HG03039 (cell line): ENCODE data around the gene CAPNS2.

Experiments used
- ATAC-seq: cut with Tn5 transposase; IDR thresholded peaks from one replicate; pipeline ENCODE4 v1.9.1; 2021; ENCODE audit warnings: mild to moderate bottlenecking, moderate library complexity; ENCODE audit not compliant: unreplicated experiment

CAPNS2 gene

DNA sequence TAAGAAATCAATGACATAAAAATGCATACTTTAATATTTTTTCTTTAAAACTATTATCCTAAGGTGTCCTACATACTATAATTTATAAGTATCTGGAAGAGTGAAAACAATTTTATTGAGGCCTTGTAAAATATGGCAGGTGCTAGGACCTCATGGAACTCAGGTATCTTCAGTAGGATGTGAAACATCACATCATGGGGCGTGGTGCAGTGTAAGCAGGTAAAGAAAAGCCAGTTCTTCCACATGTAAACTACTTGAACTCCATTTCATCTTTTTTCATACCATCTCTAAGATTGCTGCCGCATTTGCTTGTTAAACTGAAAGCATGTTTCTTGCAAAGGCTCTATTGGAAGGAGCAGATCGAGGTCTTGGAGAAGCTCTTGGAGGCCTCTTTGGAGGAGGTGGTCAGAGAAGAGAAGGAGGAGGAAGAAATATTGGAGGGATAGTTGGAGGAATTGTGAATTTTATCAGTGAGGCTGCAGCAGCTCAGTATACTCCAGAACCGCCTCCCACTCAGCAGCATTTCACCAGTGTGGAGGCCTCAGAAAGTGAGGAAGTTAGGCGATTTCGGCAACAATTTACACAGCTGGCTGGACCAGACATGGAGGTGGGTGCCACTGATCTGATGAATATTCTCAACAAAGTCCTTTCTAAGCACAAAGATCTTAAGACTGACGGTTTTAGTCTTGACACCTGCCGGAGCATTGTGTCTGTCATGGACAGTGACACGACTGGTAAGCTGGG, at the start of gene CAPNS2:
TSS of gene CAPNS2 (plus strand) at position 253 of the 744 bp plus-strand sequence. CDS start at position 326, 73 bp downstream.
- no peak for ATAC-seq

- ATAC-seq: no peak
Measured at GRCh38 chr16:55521792-55522191, 44.7 kb upstream of the CAPNS2 start.

GRCh38 chr16:55526441-55526840, 40.0 kb upstream of the CAPNS2 start:
- no peak for ATAC-seq

GRCh38 chr16:55527885-55528284, 38.6 kb upstream of the CAPNS2 start:
- no peak for ATAC-seq

- no peak for ATAC-seq
Measured at GRCh38 chr16:55529018-55529417, 37.5 kb upstream of the CAPNS2 start.

DNA sequence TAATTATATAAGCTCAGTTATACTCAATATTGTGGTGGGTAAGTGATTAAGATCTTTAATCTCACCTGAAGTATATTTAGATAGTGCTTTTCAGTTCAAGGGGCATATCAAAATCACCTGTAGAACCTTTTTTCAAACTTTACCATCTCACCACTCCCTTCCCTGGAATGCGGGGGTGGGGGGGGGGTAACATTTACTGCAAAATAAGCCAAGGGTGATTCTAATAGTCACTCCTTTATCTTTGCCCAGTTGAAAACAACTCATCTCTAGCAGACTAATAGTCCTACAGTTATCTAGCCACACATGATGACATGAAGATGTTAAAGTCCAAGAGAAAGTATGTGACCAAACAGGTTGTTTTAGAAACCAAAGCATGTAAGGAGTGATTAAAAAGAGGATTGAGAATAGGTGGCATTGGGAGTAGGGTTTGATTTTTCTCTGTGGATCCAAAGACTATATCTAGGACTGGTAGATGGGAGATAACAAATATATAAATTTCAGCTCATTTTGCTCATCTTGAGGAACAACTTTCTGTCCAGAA, 36.1 kb upstream of the CAPNS2 start:
- no peak for ATAC-seq

DNA sequence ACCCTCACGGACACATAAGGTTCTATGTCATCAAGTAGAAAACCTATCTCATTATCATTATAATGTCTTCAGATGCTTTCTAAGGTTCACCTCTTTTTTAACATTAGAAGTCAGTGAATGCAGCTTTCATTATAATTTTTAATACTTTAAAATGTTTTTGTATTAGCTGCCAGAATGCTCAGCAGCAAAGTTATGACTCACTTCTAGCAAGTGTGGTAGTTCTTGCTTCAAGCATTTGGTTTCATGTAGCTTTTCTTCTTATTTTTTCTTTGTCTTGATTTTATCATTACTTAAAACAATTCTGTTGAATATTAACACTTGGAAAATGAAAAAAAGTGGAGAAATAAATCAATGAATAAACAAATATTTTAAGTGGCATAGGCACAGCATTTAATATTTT, 34.3 kb upstream of the CAPNS2 start:
- ATAC-seq: no peak

DNA sequence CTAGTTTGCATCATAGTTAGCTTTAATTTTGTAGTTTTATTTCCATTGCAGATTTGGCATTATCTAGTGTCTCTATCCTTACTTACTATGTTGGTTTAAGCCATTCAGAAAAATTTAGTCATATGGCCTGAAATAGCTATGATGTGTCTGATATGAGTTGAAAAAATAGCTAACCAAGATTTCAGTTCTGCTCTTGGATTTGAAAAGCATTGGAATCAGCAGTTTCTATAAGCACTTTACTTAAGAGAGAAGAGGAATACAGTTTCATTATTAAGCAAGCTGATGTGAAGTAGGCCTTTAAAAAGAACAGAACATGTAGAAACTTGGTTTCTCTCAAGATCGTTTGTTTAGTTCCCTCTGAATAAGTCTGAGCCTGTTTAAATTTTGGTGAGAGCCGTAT, 31.7 kb upstream of the CAPNS2 start:
- ATAC-seq: no peak

DNA sequence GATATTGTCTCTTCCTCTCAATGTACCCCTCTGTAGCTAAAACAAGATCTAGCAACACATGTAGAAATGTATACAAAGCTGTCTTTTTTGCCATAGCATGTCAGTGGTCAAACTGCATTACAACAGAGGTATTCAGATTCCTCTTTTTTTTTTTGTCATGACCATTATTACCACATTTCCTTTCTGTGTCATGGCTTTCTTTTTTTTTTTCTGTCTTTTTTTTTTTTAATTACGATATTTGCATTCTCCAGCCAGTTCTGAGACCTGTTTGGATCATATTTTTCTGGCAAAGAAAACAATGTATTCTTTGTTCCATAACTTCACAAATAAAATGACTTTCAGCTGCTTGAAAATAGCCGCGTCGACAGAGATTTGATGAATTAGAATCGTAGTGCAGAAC, 27.4 kb upstream of the CAPNS2 start:
- ATAC-seq: no peak

DNA sequence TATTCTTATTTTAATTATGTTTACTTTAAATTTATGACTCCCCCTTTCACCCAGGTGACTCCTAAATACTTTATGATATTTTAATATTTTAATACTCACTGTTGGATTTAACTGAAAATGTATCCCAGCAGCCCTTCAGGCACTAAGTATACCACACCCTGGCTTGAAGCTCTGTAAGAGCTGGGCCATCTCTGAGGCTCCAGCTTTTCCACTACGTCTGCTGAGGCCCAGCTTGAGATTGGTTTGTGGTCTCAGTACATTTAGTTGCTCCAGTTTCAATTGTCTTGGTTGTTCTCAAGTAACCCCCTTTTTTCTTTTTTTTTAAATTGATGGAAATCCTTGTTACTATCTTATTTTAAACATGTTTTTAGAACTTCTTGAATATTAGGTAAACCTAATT, 27.0 kb upstream of the CAPNS2 start:
- ATAC-seq: no peak

DNA sequence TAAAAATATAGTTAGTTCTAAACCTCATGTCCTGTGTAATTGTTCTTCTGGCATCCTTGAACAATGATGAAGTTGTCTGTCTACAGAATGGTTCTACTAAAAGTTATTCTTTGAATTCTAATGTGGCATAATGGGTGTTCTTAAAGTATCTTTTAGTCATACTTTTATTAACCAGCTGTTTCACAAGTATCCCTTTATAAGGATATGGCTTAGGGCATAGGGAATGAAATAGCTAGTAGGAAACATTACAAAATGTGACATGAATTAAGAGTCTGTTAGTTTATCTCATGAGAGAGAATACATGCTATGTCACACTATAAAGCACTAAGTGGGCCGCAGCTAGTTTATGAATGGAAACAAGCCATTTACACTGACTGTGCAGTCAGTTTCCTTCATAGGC, 26.3 kb upstream of the CAPNS2 start:
- ATAC-seq: no peak

DNA sequence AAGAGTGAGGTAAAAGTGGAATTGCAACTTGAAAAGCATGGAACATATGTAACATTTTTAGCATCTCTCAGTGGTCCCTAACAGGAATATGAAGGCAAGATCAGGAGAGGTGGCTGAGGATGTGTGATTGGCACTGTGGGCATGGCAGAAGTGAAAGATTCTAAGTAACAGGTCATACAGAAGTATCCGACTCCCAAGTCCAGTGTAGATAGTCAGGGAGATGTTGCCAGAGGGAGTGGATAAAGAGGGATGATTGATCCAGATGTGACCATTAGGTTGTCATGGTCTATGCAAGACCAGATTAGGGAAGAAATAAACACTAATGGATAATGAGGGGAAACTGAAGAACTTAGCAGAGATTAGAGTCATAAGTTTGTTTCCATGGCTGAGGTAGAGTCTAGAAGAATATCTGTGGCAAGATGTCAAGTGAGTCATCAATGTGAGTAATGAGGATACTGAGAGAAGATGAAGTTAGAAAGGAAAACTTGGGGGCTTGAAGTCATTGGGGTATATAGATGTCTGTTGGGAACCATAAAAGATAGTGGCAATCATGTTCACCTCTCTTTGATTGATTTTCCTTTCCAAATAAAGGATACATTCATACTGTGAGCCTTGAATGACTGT, 23.9 kb upstream of the CAPNS2 start:
- ATAC-seq: no peak

DNA sequence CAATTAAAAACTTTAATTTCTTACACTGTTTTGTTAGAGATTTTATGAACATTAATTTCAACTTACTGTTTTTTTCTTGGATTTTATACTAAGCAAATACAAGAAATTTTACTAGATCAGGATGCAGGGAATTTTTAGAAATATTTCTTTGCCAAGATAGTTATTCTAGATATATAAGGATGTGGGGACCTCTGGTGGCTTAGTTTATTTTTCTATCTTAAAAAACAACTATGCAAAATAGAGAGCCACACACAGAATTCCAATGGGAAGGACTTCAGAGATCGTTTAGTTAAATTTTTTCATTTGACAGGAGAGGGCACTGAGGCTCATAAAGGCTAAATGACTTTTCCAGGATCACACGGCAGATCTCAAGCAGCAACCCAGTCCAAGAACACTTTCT, 23.0 kb upstream of the CAPNS2 start:
- ATAC-seq: no peak

DNA sequence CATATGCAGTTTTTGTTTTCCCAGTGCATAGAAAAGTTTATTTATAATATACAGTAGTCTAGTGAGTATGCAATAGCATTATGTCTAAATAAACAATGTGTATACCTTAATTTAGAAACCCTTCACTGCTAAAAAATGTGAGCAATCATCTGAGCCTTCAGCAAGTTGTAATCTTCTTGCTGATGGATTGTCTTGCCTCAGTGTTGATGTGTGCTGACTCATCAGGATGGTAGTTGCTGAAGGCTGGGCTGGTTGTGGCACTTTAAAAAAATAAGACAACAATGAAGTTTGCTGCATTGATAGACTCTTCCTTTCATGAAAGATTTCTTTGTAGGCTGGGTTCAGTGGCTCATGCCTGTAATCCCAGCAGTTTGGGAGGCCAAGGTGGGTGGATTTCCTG, 13.9 kb upstream of the CAPNS2 start:
- no peak for ATAC-seq

- ATAC-seq: no peak
Measured at GRCh38 chr16:55555436-55555835, 11.0 kb upstream of the CAPNS2 start.

DNA sequence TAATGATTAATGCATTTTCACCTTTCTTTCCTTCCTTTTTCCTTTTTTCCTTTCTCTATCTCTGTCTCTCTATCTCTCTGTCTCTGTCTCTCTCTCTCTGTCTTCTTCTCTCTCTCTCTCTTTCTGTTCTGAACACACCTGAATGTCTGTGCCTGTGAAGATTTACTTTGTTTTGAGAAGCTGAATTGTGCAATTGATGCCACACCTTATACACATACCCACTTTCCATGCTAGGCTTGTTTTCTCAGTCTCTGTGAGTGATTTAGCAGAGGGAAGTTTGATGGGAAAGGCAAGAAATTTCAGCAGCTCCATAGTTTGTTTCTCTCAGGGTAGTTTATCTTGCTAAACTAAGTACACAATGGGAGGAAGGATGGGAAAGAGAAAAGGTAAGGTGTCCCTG, 9.3 kb upstream of the CAPNS2 start:
- ATAC-seq: no peak

DNA sequence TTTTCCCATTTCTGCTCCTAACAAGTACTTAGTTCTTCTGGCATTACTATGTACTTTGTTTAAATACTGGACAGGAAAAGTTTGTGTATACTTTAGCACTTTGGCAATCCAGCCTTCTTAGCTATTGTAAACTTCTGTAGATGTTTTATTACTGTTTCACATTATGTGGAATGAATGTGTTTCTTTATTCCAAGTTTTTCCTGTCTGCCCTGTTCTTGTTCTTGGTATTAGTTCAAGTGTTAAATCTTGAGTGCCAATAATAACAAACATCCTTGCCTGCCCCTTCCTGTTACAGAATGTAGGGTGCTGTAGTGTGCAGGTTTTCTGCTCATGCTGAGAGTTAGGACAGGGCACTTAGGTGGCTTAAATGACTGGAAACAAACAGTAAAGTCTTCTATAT, 7.3 kb upstream of the CAPNS2 start:
- no peak for ATAC-seq

GRCh38 chr16:55559933-55560516, 6.5 kb upstream of the CAPNS2 start:
- ATAC-seq: no peak

GRCh38 chr16:55561319-55561848, 5.1 kb upstream of the CAPNS2 start:
- no peak for ATAC-seq

GRCh38 chr16:55562936-55563335, 3.5 kb upstream of the CAPNS2 start:
- ATAC-seq: no peak

DNA sequence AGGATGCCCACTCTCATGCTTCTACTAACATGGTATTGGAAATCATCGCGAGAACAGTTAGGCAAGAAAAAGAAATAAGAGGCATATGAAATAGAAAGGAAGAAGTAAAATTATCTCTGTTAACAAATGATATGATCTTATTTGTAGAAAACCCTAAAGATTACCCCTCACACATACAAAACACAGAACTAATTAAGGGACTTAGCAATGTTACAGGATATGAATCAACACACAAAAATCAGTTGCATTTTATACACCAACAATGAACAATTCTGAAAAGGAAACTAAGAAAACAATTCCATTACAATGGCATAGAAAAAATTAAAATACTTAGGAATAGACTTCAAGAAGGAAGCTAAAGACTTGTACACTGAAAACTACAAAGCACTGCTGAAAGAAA, 2.7 kb upstream of the CAPNS2 start:
- no peak for ATAC-seq

GRCh38 chr16:55565086-55565485, 1.4 kb upstream of the CAPNS2 start:
- ATAC-seq: no peak
